HG02642 (cell line): ENCODE measurements around the gene DYSF.

Experiments used
- ATAC-seq: cut with Tn5 transposase; IDR thresholded peaks from one replicate; pipeline ENCODE4 v1.9.1; 2021; ENCODE audit warnings: mild to moderate bottlenecking; ENCODE audit not compliant: unreplicated experiment, poor library complexity

DYSF gene

DNA sequence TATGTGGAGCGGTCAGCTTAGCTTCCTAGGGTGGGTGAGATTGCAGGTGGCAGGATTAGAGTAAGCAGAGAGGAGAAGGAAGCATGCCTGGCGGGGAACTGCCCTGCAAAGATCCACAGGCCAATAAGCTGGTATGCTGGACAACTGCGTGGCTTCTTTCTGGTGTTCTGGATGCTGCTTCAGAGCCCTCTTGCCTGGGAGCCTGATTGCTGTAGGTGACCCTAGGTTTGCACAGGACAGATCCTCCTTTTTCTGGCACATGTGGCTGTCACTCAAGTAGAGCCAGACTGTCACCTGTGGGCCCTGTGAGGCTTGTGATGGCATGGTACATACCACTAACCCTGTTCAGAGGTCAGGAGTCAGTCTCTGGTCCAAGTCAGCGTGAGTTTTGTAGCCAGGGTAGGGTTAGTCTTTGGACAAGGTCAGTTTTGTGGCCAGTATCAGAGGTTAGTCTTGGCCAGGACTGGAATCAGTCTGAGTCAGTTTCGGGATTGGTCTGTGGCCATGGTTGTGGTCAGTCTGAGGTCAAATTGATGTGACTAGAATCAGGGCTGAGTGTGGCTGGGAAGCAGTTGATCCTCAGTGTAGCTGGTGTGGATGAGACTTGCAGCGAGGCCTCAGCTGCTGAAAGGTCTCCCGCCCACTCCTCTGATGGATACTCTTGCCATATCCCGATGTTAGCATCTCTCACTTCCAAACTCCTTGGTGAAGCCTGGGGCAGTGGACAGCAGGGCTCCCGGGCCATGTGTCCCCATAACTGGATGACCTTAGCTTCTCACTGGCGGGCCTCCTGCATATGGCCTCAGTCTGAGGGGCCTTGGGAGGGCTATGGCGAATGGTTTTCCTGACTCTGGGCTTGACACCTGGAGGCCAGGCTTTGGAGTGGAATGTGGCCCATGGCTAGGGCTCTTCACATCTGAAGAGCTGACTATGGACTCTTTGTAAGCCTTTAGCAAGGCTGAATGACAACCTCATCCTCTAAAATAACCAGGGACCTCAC lies 260.5 kb downstream of the DYSF start:
- ATAC-seq: no peak

DNA sequence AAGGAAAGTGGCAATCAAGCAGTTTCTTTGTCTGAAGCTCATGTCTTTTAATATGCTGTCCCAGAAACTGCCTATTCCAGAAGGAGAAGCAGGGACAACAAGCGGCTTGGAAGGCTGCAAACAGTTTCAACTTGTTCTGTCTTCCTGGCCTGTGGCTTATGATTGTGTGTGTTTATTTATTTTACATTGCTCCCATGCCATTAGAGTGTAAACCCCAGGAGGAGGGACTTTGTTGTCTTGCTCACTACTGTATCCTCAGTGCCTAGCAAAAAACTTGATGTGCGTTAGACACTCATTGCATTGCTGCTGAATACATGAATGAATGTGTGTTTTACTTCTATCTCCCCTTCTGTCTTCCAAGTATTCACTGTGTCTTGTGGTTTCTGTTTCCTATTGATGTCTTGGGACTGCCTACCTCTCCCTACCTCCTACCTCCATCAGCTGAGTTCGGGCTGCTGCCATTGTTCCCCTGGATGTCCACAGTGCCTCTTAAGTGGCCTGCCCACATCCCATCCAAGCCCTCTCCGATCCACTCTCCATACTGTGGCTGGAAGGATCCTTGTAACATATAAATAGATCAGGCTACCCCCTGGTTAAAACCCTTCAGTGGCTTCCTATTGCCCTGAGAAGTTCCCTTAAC lies 261.4 kb downstream of the DYSF start:
- no peak for ATAC-seq

DNA sequence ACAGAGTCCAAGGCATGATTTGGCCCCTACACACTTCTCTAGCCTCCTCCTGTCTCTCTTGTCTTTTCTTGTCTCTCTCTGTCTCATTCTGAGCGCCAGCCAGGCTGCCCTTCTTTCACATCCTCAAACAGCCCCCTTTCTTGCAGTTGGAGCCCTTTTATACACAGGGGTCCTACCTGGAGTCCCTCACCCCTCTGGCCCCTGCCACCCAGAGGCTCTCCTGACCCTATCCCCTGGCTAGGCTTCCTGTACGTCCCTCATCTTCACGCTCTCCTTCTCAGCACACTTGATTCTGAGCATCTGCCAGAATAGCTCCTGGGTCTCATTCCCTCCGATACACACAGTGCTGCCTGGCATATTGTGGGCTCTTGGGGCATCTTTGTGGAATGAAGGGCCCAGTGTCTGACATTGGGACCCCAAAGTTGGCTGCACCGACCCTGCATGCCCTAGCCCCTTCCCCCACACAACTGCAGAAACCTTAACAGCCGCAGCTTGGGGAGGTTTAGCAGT lies 261.9 kb downstream of the DYSF start:
- ATAC-seq: no peak

DNA sequence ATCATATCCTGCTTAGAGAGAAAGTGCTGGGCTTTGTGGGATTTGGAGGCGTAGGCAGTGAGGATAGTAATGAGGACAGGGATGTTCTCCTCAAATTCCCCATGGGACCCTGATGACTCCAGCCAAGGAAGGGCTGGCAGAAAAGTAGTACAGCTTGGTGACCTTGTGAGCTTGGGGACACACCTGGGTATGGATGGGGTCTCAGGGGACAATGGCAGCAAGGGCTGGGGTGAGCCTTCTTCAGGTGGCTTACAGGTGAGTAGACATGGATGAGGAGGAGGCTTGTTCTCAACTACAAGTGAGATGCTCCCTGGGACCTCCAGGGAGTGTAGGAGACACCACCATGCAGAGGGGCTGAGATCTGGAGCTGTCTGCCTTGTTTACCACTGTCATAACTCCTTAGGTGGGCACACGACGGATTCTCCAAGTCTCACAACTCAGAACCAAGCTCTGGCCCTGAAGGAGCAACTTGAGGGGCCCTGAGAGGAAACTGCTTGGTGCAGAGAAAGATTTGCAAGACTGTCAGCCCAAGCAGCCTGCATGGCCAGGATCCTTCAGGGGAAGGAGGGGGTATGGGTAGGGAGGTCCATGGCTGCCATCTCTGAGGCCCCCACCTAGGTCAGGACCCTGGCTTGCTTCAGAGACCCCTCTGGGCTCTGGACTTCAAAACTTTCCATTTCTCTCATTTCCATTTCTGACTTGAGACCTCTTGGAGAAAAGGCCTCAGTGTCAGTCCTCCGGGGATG lies 262.8 kb downstream of the DYSF start:
- no peak for ATAC-seq

DNA sequence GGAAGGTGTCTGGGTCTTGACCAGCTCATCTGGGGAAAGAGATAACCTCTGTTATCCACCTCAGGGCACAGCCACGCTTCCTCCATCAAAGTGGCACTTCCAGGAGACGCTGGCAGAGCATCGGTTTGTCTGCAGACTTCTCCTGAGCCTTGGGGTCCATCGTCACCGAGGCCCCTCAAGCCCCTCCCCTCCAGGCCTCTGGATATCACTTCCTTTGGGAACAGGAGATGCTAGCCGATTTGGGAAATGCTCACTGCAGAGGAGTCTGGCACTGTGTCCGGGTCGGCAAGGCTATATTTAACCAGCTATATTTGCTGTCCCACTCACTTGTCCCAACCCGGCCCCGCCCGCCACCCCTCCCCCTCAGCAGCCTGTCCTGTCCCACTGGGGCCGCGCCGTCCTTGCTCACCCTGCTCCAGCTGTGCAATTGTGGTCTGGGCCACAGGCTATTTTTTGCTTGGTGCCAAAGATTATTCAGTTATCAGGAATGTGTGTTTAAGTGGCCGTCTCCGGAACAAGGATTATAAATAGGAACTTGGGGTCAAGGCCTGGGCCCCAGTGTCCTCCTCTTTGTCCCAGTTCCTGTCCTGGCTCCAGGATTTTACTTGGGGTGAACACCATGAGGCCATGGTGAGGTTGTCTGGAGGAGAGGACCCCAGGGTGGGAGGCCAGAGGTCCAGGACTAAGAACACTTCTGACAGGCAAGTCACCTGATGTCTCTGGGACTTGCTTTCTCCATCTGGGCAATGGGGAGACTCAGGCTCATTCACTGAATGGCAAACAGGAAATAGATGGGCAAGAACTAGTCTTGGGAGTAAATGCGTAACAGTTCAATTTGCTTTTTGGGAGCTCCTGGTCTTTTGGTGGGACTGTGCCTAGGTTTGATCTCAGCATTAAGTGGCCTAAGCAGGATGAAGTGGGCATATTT lies 263.6 kb downstream of the DYSF start:
- ATAC-seq: no peak

DNA sequence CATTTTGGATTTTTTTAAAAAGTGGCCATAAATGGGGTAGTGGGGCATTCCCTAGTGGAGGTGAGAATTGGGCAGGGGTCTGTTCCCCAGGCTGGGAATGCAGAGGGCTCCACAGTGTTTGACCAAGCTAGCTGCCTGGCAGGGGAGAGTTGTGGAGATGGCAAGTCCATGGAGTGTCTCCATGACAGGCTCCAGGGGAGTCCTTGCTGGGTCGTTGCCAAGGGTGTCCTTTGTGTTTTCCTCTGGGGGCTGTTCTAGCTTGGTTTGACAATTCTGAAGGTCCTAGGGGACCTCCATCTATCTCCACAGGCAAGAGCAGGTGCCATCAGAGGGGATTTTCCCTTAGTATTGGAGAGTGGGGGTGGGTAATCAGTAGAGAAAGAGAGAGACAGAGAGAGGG lies 265.3 kb downstream of the DYSF start:
- ATAC-seq: no peak

DNA sequence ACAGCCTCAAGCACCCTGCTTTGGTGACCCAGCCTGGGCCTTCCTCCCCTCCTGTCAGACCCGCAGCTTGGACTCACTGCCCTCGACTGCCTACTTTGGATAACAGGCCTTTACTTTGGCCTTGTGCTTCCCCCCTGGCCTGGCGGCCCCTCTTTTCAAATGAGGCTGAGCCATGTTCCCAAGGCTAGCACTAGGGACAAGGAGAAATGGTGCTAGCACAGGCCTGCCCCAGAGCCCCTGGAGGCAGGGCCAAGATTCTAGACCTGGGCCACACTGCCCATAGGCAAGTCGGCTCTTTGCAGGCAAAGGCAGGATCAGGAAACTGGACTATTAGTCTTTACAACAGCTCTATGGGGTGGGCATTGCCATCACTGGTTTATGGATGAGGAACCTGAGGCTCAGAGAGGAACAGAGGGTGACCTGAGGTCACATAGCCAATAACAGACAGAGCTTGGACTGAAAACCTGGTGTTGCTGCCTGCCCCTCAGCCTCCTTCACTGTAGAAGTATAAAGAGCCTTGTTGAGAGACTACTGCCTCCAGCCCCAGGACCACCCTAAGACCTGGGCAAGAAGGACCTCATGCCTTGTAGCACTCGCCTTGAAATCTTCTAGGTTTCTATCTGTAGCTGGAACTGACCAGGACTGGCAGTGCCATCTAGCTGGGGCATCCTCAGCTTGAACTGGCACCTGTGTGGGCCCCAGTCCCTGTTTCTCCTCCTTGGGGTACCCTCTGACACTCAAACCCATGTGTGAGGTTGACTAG lies 266.3 kb downstream of the DYSF start:
- no peak for ATAC-seq

DNA sequence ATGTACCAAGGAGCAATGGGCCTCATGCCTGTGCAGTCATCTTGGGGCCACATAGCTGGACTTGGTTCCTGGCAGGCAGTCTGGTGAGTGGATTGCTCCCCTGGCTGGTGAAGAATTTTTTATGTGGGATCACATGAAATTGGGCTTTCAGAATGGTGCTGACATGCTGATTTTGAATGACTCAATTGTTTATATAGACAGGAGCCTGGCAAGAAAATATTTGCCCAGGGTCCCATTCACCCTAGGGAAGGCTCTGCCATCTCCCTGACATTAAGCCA lies 266.9 kb downstream of the DYSF start:
- ATAC-seq: no peak

DNA sequence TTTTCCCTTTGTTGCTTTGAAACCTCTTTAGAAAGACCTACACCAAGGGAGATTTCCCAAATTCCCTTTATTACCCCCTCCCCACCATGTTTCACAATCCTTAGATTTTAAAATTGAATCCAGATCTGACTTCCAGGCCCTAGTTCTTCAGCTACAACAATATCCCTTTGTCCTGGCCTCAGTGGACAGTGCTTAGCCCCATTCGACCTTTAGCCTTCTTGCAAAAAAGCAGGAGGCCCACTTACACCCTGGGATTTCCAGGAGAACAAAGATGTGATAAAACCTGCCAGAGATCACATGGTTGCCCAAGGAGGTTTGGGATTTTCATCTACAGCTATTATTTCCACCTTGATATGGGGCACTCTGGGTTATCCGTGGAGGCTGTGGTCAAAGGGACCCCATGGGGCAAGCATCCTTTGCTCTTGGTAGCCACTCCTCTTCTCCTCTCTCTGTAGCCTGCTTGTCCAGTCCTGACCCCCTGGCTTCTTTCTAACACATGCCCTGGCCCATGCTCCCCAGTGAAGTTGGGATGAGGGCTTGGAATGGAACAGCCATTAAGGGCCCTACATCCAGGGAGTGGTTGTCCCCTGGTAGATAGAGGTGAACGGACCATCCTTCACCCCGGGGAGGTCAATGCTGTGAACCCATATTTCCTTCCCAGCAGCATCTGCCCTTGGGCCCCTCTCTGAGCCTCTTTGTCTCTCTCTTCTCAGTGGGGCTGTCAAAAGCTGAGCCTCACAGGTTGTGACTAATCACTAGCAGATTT lies 267.4 kb downstream of the DYSF start:
- ATAC-seq: no peak

DNA sequence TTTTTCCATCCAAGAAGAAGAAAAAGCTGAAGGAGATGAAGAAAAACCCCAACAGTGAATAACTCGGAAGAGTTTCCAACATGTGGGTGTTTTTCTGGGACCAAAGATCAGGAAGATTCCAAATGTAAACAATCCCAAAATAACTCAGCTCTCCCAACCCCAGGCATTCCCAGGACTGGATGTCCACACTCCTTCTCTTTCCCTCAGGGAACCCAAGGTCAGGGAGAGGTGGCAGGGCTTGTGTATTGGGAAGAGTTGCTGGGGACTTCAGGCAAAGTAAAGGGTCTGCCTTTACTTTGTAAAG lies 268.0 kb downstream of the DYSF start:
- ATAC-seq: no peak

DNA sequence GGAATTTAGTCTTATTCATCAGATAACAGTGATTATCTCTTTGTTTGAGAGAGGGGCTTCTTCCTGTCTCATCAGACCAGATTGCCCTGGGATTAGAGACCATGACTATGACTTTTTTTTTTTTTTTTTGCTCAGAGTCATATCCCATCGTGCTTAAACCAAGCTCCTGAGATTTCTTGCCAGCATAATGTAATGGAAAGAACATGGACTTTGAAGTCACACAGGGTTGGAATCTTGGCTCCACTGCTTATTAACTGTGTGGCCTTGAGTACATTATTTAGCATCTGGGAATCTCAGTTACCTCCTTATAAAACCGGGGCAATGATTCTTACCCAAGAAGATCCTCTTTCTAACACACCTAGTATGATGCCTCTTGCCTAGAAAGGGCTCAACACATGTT lies 268.3 kb downstream of the DYSF start:
- no peak for ATAC-seq

DNA sequence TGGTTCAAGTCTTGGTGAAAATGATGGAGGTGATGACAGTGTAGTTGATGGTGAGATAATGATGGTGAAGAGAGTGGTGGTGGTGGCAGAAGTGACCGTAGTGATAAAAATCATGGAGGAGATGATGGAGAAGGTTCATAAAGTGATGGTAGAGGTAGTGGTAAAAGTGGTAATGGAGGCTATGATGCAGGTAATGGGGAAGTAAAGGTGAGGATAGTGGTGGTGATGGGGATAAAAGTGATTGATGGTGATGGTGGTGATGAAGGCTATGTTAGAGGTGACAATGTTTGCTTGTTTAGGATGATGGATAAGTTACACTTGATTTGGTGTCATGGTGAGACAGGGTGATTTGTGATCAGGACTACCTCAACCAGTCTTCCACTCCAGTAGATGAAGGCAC lies 268.9 kb downstream of the DYSF start:
- no peak for ATAC-seq

DNA sequence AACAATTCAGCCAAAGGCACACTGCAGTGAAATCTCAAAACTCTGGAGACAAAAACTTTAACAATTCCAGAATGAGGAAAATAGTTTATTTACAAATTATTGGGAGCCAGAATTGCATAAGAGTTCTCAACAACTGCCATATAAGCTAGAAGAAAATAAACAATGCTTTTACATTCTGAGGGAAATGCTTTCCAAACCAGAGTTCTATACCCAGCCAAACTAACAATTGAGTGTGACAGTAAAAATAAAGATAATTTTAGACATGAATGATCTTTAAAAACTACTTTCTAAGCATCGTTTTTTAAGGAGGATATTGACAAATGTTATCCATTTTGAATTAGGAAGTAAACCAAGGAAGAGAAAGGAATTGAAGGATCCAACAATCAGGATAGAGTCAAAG lies 271.4 kb downstream of the DYSF start:
- ATAC-seq: no peak

DNA sequence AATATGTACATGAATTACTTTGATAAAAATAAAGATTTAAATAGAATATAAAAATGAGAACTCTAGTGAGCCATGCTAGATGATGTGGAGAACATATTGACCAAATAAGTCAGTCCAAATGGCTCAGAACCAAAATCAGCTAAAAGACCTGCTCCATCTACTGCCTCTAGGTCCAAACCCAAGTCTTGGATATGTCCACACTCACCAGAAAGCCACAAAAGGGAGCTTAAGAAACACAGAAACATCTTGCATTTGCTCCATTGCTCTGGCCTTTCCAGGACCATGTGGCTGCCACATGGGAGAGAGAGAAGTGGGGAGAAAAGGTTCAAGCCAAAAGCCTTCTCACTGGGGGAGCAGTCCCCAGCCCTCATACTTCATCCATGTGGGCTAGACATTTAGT lies 272.5 kb downstream of the DYSF start:
- ATAC-seq: no peak

DNA sequence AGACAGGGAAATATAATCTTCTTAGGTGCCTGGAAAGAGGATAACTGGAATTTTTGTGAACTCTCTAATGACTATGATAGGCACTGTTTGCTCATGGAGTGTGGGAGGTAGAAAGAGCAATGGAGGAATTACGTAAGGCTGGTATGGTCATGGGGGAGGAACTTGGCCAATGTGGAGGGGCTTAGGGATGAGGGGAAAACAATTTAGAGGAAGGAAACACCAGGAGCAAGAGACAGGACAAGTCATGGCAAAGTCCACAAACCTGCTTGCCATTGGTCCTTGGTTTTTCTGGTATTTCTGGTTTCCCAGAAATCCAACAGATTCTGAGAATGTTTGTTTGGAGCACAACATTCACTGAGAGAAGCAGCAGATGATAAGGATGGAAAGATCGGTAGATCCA lies 274.2 kb downstream of the DYSF start:
- ATAC-seq: no peak

DNA sequence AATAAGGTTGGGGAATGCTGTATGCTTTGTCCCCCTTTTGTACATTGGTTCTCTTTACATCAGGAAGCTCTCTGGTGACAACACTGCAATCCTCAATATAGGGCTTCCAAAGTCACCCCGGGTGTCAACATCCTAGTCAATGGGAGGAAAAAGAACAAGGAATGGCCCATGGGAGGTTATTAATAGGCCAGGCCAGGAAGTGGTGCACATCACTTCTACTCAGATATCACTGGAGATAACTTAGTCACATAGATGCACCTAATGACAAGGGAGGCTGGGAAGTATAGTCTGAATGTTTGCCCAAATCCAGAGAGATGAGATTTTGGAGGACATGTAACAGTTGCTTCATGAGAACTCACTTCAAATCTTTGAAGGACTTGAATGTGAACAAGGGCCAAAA lies 274.7 kb downstream of the DYSF start:
- no peak for ATAC-seq

DNA sequence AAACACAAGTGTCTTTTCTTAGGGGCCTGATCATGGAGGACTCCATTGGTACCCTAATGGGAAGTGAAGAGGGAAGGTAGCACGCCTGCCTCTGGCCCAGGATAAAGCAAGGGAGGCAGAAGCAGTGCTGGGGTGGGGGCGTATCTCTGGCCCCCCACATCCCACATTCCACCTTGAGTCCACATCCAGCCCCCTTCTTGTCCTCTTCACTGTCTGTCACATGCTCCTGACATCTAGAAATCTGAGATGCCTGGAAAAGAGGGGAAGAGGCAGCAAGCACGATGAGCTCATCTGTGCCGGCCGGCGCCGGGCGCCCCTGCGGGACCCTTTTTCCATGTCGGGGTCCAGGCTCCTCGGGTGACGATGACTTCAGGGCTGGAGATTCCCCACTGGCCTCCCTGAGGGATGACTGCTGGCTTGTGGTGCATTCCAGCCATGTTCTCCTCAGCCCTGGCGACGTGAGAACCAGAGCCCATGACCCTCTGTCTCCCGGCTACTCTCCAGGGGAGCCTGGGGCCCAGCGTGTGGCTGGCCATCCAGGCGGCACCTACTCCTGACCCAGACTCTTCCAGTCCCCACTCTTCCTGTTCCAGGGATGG lies 277.5 kb downstream of the DYSF start:
- no peak for ATAC-seq

DNA sequence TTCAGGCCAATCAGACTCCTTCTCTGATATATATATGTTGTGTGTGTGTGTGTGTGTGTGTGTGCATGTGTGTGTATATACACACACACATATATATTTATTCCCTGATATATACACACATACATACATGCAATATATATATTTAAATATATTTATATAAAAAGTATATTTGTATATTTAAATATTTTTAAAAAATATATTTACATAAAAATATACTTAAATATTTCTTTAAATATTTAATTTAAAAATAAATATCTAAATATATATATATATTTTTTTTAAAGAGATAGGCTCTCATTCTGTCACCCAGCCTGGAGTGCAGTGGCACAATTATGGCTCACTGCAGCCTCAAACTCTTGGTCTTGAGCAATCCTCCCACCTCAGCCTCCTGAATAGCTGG lies 281.3 kb downstream of the DYSF start:
- ATAC-seq: no peak
